Measurements from ENCODE around the gene RUNX3. TPM values are rescaled to one million over a fixed set of nuclear protein-coding genes. Genes with fewer than 3 reads are reported as not detected.

The RUNX3 gene
- total RNA-seq (2022; extraction: Qiagen RNA extraction) = 4.2 to 6.5 TPM (median 5.7 TPM) in 5 replicates

GRCh38 chr1:24930260-24931145, at the start of gene RUNX3:
TSS of gene RUNX3 (minus strand) at chr1:24930276. CDS start at chr1:24929868, 408 bp downstream.

Other genes with a start within 250 kb of the RUNX3 start
- gene CLIC4, start 184.8 kb downstream of the RUNX3 start, total RNA-seq (2022; extraction: Qiagen RNA extraction) = 36.1 to 51.7 TPM (median 45.9 TPM) in 5 replicates